HCT116 (cell line): ENCODE data around the gene YBX3. TPM values are rescaled to one million over a fixed set of nuclear protein-coding genes. Genes with fewer than 3 reads are reported as not detected.
A peak's percentile ranks its signal among the peaks of the same experiment; 100 is the strongest.

Source experiments
- ATAC-seq: fragments of 200-7000 bp; cut with Tn5 transposase; 2 replicates; pipeline ENCODE4 v1.9.1; 2020; ENCODE audit warnings: mild to moderate bottlenecking, moderate library complexity
- BruUV-seq: library from RNA; stranded (reverse); fragments of 400-500 nt; replicated peaks from 2 replicates; lab custom pipeline; 2021; lab: Mats Ljungman, UMichigan
- CTCF ChIA-PET: fragments of 300-600 bp; sonication (Branson Sonifier 250); formaldehyde crosslinking; loops from one replicate; lab custom pipeline; 2021; ENCODE audit warnings: antibody characterized with exemption; lab: Charles Lee
- POLR2A ChIA-PET: fragments of 300-600, 350-600 bp; sonication (Branson Sonifier 250); formaldehyde crosslinking; loops from one replicate; lab custom pipeline; 2021; ENCODE audit warnings: antibody characterized with exemption; lab: Charles Lee
- RAD21 ChIA-PET, 2 experiments: fragments of 300-600 bp; sonication (Branson Sonifier 250); formaldehyde crosslinking; loops; one replicate each; lab custom pipeline; 2023; ENCODE audit warnings: low total read pairs in 2 of 2; ENCODE audit not compliant: uncharacterized antibody in 2 of 2, unreplicated experiment in 2 of 2, low non-redundant PET in 1 of 2; lab: Charles Lee
- DNase-seq: peaks from one replicate; pipeline ENCODE4 v3.0.0-alpha.2; 2010; ENCODE audit warnings: low read depth, low spot score
- H2AFZ ChIP-seq: fragments of 200-600 bp; shearing (Covaris generic), sonication (generic); 2 replicates; pipeline ENCODE4 v1.6.1; 2017; ENCODE audit warnings: low read depth, mixed run types, mixed read lengths, antibody characterized with exemption, low read length; ENCODE audit not compliant: poor library complexity, severe bottlenecking
- H3K27ac ChIP-seq: 2 replicates; pipeline ENCODE4 v1.5.1; 2012; ENCODE audit warnings: low read depth, low read length
- H3K27me3 ChIP-seq: fragments of 200-600 bp; sonication (generic); 2 replicates; pipeline ENCODE4 v1.6.1; 2016; ENCODE audit warnings: mixed run types, low read length, mixed read lengths; ENCODE audit not compliant: insufficient read depth
- H3K36me3 ChIP-seq, 2 experiments: fragments of 200-500 bp in 1 of 2; fragments of 200-600 bp in 1 of 2; sonication (Bioruptor generic) in 1 of 2; sonication (generic) in 1 of 2; 2 replicates each; pipeline versions ENCODE4 v1.5.1 to v1.6.1; 2014 to 2016; ENCODE audit warnings: low read length in 2 of 2, inconsistent platforms in 1 of 2, mixed read lengths in 1 of 2, mixed run types in 1 of 2; ENCODE audit not compliant: insufficient read depth in 2 of 2, control insufficient read depth in 1 of 2
- H3K4me1 ChIP-seq, 2 experiments: fragments of 200-600 bp in 1 of 2; sonication (generic) in 1 of 2; 2 replicates each; pipeline versions ENCODE4 v1.5.1 to v1.6.1; 2012 to 2017; ENCODE audit warnings: low read length in 2 of 2, inconsistent platforms in 1 of 2, mild to moderate bottlenecking in 1 of 2, mixed read lengths in 1 of 2, mixed run types in 1 of 2, moderate library complexity in 1 of 2; ENCODE audit not compliant: insufficient read depth in 2 of 2, control insufficient read depth in 1 of 2
- H3K4me2 ChIP-seq: fragments of 200-600 bp; sonication (generic); 2 replicates; pipeline ENCODE4 v1.6.1; 2017; ENCODE audit warnings: mixed run types, low read length, mixed read lengths
- H3K4me3 ChIP-seq, 2 experiments: fragments of 200-600 bp in 1 of 2; sonication (generic) in 1 of 2; replicated peaks in 1 of 2; 2 replicates each; pipeline ENCODE4 v1.5.1; 2011 to 2016; ENCODE audit warnings: low read length in 2 of 2, control low read depth in 1 of 2, low read depth in 1 of 2, mild to moderate bottlenecking in 1 of 2, mixed read lengths in 1 of 2, mixed run types in 1 of 2
- H3K79me2 ChIP-seq: fragments of 200-600 bp; sonication (generic); 2 replicates; pipeline ENCODE4 v1.6.1; 2017; ENCODE audit warnings: mild to moderate bottlenecking, mixed run types, low read length, moderate library complexity, mixed read lengths; ENCODE audit not compliant: insufficient read depth
- H3K9ac ChIP-seq: fragments of 200-600 bp; sonication (generic); 2 replicates; pipeline ENCODE4 v1.6.1; 2016; ENCODE audit warnings: low read length, mixed read lengths
- H3K9me2 ChIP-seq: fragments of 200-600 bp; sonication (generic), shearing (Covaris generic); 2 replicates; pipeline ENCODE4 v1.6.1; 2017; ENCODE audit warnings: mixed run types, mild to moderate bottlenecking, moderate library complexity; ENCODE audit not compliant: insufficient read depth
- H3K9me3 ChIP-seq, 2 experiments: fragments of 200-500 bp in 1 of 2; fragments of 200-600 bp in 1 of 2; sonication (Bioruptor generic) in 1 of 2; sonication (generic) in 1 of 2; 2 replicates each; pipeline ENCODE4 v1.6.1; 2014 to 2017; ENCODE audit warnings: low read length in 2 of 2, mixed read lengths in 2 of 2, inconsistent platforms in 1 of 2, low read depth in 1 of 2, mild to moderate bottlenecking in 1 of 2, mixed run types in 1 of 2, moderate library complexity in 1 of 2; ENCODE audit not compliant: control insufficient read depth in 1 of 2, insufficient read depth in 1 of 2
- H4K20me1 ChIP-seq: fragments of 200-600 bp; sonication (generic), shearing (Covaris generic); 2 replicates; pipeline ENCODE4 v1.6.1; 2017; ENCODE audit warnings: mixed run types, mild to moderate bottlenecking, moderate library complexity; ENCODE audit not compliant: insufficient read depth
- CBX3 ChIP-seq: IDR thresholded peaks from 2 replicates; pipeline ENCODE4 v1.6.1; 2012; ENCODE audit warnings: low read depth
- ELF1 ChIP-seq: IDR thresholded peaks from 2 replicates; pipeline ENCODE4 v1.6.1; 2012; ENCODE audit warnings: low read depth, borderline replicate concordance
- EZH2phosphoT487 ChIP-seq: fragments of 200-600 bp; IDR thresholded peaks from 2 replicates; pipeline ENCODE4 v1.6.1; 2018; ENCODE audit warnings: antibody characterized with exemption, borderline replicate concordance
- FOSL1 ChIP-seq: IDR thresholded peaks from 2 replicates; pipeline ENCODE4 v1.6.1; 2012; ENCODE audit warnings: low read depth
- JUND ChIP-seq: IDR thresholded peaks from 2 replicates; pipeline ENCODE4 v1.6.1; 2012
- POLR2AphosphoS5 ChIP-seq: IDR thresholded peaks from 2 replicates; pipeline ENCODE4 v1.6.1; 2011; ENCODE audit warnings: mild to moderate bottlenecking, low read depth, low read length, moderate library complexity
- SIN3A ChIP-seq: IDR thresholded peaks from 2 replicates; pipeline ENCODE4 v1.6.1; 2012; ENCODE audit warnings: low read depth
- TCF7L2 ChIP-seq: IDR thresholded peaks from 2 replicates; pipeline ENCODE4 v1.7.0; 2011; ENCODE audit warnings: borderline replicate concordance, inconsistent platforms; ENCODE audit not compliant: insufficient read depth, insufficient read length; ENCODE audit errors: extremely low read depth
- YY1 ChIP-seq: IDR thresholded peaks from 2 replicates; pipeline ENCODE4 v1.6.1; 2011; ENCODE audit warnings: low read length, low read depth, moderate library complexity, mild to moderate bottlenecking; ENCODE audit not compliant: insufficient replicate concordance; ENCODE audit errors: extremely low read depth
- ZFX ChIP-seq: fragments of 450-650 bp; IDR thresholded peaks from 2 replicates; pipeline ENCODE4 v1.6.1; 2017
- ZNF274 ChIP-seq: fragments of 200-500 bp; sonication (Bioruptor generic); IDR thresholded peaks from 2 replicates; pipeline ENCODE4 v1.6.1; 2014; ENCODE audit warnings: mild to moderate bottlenecking, low read depth, low read length, inconsistent platforms
- intact Hi-C: fragments of 100-400 bp; cut with micrococcal nuclease; formaldehyde crosslinking; loops from 2 replicates; pipeline ENCODE4 v1.10.0; 2022
- total RNA-seq: library from RNA; stranded (reverse); gene quantifications from one replicate; pipeline ENCODE4 v1.2.1, GENCODE V29; 2021; ENCODE audit not compliant: unreplicated experiment
- TF ChIP-seq, protein P1 (sequence below): IDR thresholded peaks from 2 replicates; pipeline ENCODE4 v1.6.1; 2011; ENCODE audit warnings: mild to moderate bottlenecking, low read length, moderate library complexity; ENCODE audit not compliant: insufficient replicate concordance; ENCODE audit errors: extremely low read depth
- TF ChIP-seq, protein P2 (sequence below): IDR thresholded peaks from 2 replicates; pipeline ENCODE4 v1.6.1; 2012
- TF ChIP-seq, protein P3 (sequence below), 3 experiments: fragments of 200-600 bp in 1 of 3; sonication (generic) in 1 of 3; IDR thresholded peaks in 2 of 3; conservative IDR thresholded peaks in 1 of 3; 2 replicates each; pipeline ENCODE4 v1.5.1; 2012 to 2017; ENCODE audit warnings: low read depth in 2 of 3, low read length in 2 of 3, antibody characterized with exemption in 1 of 3, borderline replicate concordance in 1 of 3, control low read depth in 1 of 3, mild to moderate bottlenecking in 1 of 3, mixed read lengths in 1 of 3, mixed run types in 1 of 3, moderate library complexity in 1 of 3; ENCODE audit not compliant: insufficient read depth in 1 of 3
- TF ChIP-seq, protein P4 (sequence below): IDR thresholded peaks from 2 replicates; pipeline ENCODE4 v1.6.1; 2012
- TF ChIP-seq, protein P5 (sequence below): IDR thresholded peaks from 2 replicates; pipeline ENCODE4 v1.6.1; 2012; ENCODE audit warnings: low read depth

YBX3 gene
- total RNA-seq, 1 experiment from 2014 or later: 419 TPM

DNA sequence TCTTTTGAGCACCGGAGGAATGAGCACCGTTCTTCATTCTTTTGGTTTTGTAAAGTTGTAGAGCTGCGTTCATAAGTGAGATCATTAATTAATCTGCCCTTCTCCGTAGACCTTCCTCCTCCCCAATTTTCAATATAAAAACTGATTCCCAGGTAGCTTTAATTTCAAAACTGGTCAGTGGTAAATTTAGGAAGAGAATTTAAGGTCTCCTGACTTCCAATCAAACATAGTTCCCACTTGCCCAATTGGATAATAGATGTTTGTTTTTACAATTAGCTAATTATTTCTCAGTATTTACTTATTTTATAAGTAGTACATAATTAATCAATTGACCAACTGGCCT, 27.2 kb upstream of the YBX3 start:
- no TSS peak for BruUV-seq
- TF ChIP-seq JUND: no peak
- TF ChIP-seq ZNF274: no peak
- no peak for TF ChIP-seq SIN3A
- TF ChIP-seq TCF7L2: no peak
- TF ChIP-seq EZH2phosphoT487: no peak
- TF ChIP-seq, protein P1, sequence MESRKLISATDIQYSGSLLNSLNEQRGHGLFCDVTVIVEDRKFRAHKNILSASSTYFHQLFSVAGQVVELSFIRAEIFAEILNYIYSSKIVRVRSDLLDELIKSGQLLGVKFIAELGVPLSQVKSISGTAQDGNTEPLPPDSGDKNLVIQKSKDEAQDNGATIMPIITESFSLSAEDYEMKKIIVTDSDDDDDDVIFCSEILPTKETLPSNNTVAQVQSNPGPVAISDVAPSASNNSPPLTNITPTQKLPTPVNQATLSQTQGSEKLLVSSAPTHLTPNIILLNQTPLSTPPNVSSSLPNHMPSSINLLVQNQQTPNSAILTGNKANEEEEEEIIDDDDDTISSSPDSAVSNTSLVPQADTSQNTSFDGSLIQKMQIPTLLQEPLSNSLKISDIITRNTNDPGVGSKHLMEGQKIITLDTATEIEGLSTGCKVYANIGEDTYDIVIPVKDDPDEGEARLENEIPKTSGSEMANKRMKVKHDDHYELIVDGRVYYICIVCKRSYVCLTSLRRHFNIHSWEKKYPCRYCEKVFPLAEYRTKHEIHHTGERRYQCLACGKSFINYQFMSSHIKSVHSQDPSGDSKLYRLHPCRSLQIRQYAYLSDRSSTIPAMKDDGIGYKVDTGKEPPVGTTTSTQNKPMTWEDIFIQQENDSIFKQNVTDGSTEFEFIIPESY: no peak
- TF ChIP-seq, protein P2, sequence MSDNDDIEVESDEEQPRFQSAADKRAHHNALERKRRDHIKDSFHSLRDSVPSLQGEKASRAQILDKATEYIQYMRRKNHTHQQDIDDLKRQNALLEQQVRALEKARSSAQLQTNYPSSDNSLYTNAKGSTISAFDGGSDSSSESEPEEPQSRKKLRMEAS: no peak
- no peak for TF ChIP-seq CBX3
- TF ChIP-seq, protein P3, sequence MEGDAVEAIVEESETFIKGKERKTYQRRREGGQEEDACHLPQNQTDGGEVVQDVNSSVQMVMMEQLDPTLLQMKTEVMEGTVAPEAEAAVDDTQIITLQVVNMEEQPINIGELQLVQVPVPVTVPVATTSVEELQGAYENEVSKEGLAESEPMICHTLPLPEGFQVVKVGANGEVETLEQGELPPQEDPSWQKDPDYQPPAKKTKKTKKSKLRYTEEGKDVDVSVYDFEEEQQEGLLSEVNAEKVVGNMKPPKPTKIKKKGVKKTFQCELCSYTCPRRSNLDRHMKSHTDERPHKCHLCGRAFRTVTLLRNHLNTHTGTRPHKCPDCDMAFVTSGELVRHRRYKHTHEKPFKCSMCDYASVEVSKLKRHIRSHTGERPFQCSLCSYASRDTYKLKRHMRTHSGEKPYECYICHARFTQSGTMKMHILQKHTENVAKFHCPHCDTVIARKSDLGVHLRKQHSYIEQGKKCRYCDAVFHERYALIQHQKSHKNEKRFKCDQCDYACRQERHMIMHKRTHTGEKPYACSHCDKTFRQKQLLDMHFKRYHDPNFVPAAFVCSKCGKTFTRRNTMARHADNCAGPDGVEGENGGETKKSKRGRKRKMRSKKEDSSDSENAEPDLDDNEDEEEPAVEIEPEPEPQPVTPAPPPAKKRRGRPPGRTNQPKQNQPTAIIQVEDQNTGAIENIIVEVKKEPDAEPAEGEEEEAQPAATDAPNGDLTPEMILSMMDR (IDR thresholded peaks at IDR 0.05 in 2 of 3, conservative IDR thresholded peaks at IDR 0.05 in 1 of 3; ENCODE audit: borderline replicate concordance in 1 of 3, insufficient read depth in 1 of 3, low read depth in 2 of 3, low read length in 2 of 3): no peak
- TF ChIP-seq POLR2AphosphoS5: no peak
- TF ChIP-seq YY1: no peak
- TF ChIP-seq ZFX: no peak
- TF ChIP-seq, protein P4, sequence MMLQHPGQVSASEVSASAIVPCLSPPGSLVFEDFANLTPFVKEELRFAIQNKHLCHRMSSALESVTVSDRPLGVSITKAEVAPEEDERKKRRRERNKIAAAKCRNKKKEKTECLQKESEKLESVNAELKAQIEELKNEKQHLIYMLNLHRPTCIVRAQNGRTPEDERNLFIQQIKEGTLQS: no peak
- TF ChIP-seq FOSL1: no peak
- TF ChIP-seq, protein P5, sequence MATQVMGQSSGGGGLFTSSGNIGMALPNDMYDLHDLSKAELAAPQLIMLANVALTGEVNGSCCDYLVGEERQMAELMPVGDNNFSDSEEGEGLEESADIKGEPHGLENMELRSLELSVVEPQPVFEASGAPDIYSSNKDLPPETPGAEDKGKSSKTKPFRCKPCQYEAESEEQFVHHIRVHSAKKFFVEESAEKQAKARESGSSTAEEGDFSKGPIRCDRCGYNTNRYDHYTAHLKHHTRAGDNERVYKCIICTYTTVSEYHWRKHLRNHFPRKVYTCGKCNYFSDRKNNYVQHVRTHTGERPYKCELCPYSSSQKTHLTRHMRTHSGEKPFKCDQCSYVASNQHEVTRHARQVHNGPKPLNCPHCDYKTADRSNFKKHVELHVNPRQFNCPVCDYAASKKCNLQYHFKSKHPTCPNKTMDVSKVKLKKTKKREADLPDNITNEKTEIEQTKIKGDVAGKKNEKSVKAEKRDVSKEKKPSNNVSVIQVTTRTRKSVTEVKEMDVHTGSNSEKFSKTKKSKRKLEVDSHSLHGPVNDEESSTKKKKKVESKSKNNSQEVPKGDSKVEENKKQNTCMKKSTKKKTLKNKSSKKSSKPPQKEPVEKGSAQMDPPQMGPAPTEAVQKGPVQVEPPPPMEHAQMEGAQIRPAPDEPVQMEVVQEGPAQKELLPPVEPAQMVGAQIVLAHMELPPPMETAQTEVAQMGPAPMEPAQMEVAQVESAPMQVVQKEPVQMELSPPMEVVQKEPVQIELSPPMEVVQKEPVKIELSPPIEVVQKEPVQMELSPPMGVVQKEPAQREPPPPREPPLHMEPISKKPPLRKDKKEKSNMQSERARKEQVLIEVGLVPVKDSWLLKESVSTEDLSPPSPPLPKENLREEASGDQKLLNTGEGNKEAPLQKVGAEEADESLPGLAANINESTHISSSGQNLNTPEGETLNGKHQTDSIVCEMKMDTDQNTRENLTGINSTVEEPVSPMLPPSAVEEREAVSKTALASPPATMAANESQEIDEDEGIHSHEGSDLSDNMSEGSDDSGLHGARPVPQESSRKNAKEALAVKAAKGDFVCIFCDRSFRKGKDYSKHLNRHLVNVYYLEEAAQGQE: no peak
- TF ChIP-seq ELF1: no peak
- TF ChIP-seq, all 23 proteins: peak for 0
- peak overlapping the region; percentile 74 for H2AFZ ChIP-seq
- H3K9me3 ChIP-seq: no peaks in the 10 kb centered on the region; a peak in 1 of 4 replicates
- H3K4me2 ChIP-seq: peak overlapping the region; percentile 65
- ATAC-seq (no peak), DNase-seq (no peak)
- H3K36me3 ChIP-seq: no peaks in the 10 kb centered on the region
- intact Hi-C loops: loop anchor here (1.0 to 5.0 kb wide), 5 partner anchors 27 to 516 kb away; partner anchors contain the start of genes MAGOHB, STYK1 and YBX3
- peaks cover 0 to 9% of the 10 kb centered on the region in 2 experiments; a peak in 2 of 4 replicates for H3K4me1 ChIP-seq
- ChIA-PET CTCF (interaction anchor here (0.7 to 2.1 kb wide), 20 partner anchors 9 to 746 kb away, joined by 3 to 15 read pairs (median 4); no protein-coding TSS in a partner anchor), RAD21 (interaction anchor here (0.6 to 1.1 kb wide), 2 partner anchors 515 to 1284 kb away, joined by 3 read pairs; no protein-coding TSS in a partner anchor), POLR2A (interaction anchor here (0.9 kb wide), 1 partner anchor 31 kb away, joined by 3 read pairs; no protein-coding TSS in a partner anchor)
- H3K79me2 ChIP-seq: no peaks in the 10 kb centered on the region
- H3K9me2 ChIP-seq: no peaks in the 10 kb centered on the region
- no peaks in the 10 kb centered on the region for H4K20me1 ChIP-seq
- no peak overlapping the region for H3K27ac ChIP-seq
- no peak overlapping the region for H3K4me3 ChIP-seq
- H3K9ac ChIP-seq: no peak overlapping the region
- no peaks in the 10 kb centered on the region for H3K27me3 ChIP-seq
